NCI-H69 (cell line): ENCODE measurements around the gene PXN.
A peak's percentile ranks its signal among the peaks of the same experiment; 100 is the strongest.
"Not testable (repeated sequence)": the region's sequence is repeated elsewhere in the genome, so short reads cannot be mapped to it uniquely, and the experiment has no call there.

ENCODE experiments used
- DNase-seq: peaks from one replicate; lab custom pipeline; 2025; lab: John Stamatoyannopoulos, UW

PXN gene

GRCh38 chr12:120262852-120263747, 2.4 kb downstream of the PXN start:
- DNase-seq: no peak

GRCh38 chr12:120261951-120262851, 3.3 kb downstream of the PXN start:
- DNase-seq: peak; percentile 92

GRCh38 chr12:120260607-120261006, 4.9 kb downstream of the PXN start:
- no peak for DNase-seq

GRCh38 chr12:120259418-120260202, 5.9 kb downstream of the PXN start:
- no peak for DNase-seq

GRCh38 chr12:120258323-120258896, 7.1 kb downstream of the PXN start:
- no peak for DNase-seq

- peak; percentile 69 for DNase-seq
These were observed 8.3 kb downstream of the PXN start for GRCh38 chr12:120257041-120257821.

GRCh38 chr12:120254809-120255208, 10.7 kb downstream of the PXN start:
- DNase-seq: no peak

GRCh38 chr12:120253313-120253712, 12.2 kb downstream of the PXN start:
- DNase-seq: not testable (repeated sequence)

GRCh38 chr12:120252071-120252906, 13.2 kb downstream of the PXN start:
- no peak for DNase-seq

- DNase-seq: not testable (repeated sequence)
These were observed 14.0 kb downstream of the PXN start for GRCh38 chr12:120251364-120252070.

- DNase-seq: no peak
These were observed 15.4 kb downstream of the PXN start for GRCh38 chr12:120249875-120250795.

GRCh38 chr12:120249266-120249874, 16.2 kb downstream of the PXN start:
- no peak for DNase-seq

GRCh38 chr12:120247621-120248030, 17.9 kb downstream of the PXN start:
- DNase-seq: no peak

- DNase-seq: no peak
These were observed 18.3 kb downstream of the PXN start for GRCh38 chr12:120247183-120247582.

GRCh38 chr12:120246705-120247104, 18.8 kb downstream of the PXN start:
- not testable (repeated sequence) for DNase-seq

GRCh38 chr12:120242971-120243699, 22.4 kb downstream of the PXN start:
- no peak for DNase-seq

GRCh38 chr12:120242275-120242799, 23.2 kb downstream of the PXN start:
- no peak for DNase-seq
